Spleen (tissue), 11 donors: ENCODE measurements around the gene ALDH1L1. TPM values are rescaled to one million over a fixed set of nuclear protein-coding genes. Genes with fewer than 3 reads are reported as not detected.

Experiments used
- DNase-seq: peaks from one replicate; pipeline ENCODE4 v3.0.0-alpha.2; 2020
- H3K27ac ChIP-seq, 8 donors: fragments of 200-600 bp; sonication (generic) in 7 of 8; 1 replicate in 4 of 8; 2 replicates in 4 of 8; pipeline versions ENCODE4 v1.5.0 to v1.8.0; 2016 to 2021; ENCODE audit warnings: inconsistent platforms in 4 of 8, mild to moderate bottlenecking in 4 of 8, moderate library complexity in 1 of 8
- H3K27me3 ChIP-seq, 7 donors: fragments of 200-600 bp; sonication (generic) in 6 of 7; replicated peaks in 1 of 7; 1 replicate in 4 of 7; 2 replicates in 3 of 7; pipeline versions ENCODE4 v1.5.0 to v1.8.0; 2016 to 2021; ENCODE audit warnings: inconsistent platforms in 3 of 7, mild to moderate bottlenecking in 1 of 7
- H3K36me3 ChIP-seq, 6 donors: fragments of 200-600 bp; sonication (generic) in 5 of 6; 1 replicate in 4 of 6; 2 replicates in 2 of 6; pipeline versions ENCODE4 v1.5.0 to v1.8.0; 2016 to 2021; ENCODE audit warnings: inconsistent platforms in 2 of 6
- H3K4me1 ChIP-seq, 6 donors: fragments of 200-600 bp; sonication (generic) in 5 of 6; 1 replicate in 3 of 6; 2 replicates in 3 of 6; pipeline versions ENCODE4 v1.5.0 to v1.8.0; 2016 to 2021; ENCODE audit warnings: inconsistent platforms in 3 of 6
- H3K4me3 ChIP-seq, 8 donors: fragments of 200-600 bp; sonication (generic) in 7 of 8; 1 replicate in 4 of 8; 2 replicates in 4 of 8; pipeline versions ENCODE4 v1.5.0 to v1.8.0; 2016 to 2021; ENCODE audit warnings: inconsistent platforms in 4 of 8, mild to moderate bottlenecking in 4 of 8, moderate library complexity in 2 of 8
- H3K9me3 ChIP-seq, 8 donors: fragments of 200-600 bp; sonication (generic) in 7 of 8; 1 replicate in 4 of 8; 2 replicates in 4 of 8; pipeline versions ENCODE4 v1.5.0 to v1.8.0; 2016 to 2021; ENCODE audit warnings: inconsistent platforms in 4 of 8
- POLR2A ChIP-seq, 3 donors: fragments of 450-650 bp; IDR thresholded peaks; one replicate each; pipeline ENCODE4 v1.5.1; 2017; ENCODE audit warnings: antibody characterized with exemption in 3 of 3, mild to moderate bottlenecking in 1 of 3
- POLR2AphosphoS5 ChIP-seq, 3 donors: sonication (generic); formaldehyde crosslinking; IDR thresholded peaks; one replicate each; pipeline ENCODE4 v1.5.1; 2017; ENCODE audit warnings: antibody characterized with exemption in 3 of 3
- WGBS, 5 donors: extraction: QIAGEN DNeasy Blood & Tissue Kit in 3 of 5; methylation state at CpG; one replicate each; pipeline versions ENCODE4 v1.1.5 to v1.1.7; 2013 to 2018; 5-methylcytosine and 5-hydroxymethylcytosine counted together
- intact Hi-C: fragments of 100-400 bp; cut with DNase I; formaldehyde crosslinking; loops from one replicate; pipeline ENCODE4 v1.15.0; 2023; ENCODE audit warnings: low total_unique reads
- polyA plus RNA-seq, 3 donors: library from polyadenylated mRNA; stranded (reverse); fragments of 200-250 nt; gene quantifications; one replicate each; pipeline ENCODE4 v1.2.1, GENCODE V29; 2013
- total RNA-seq, 7 donors: library from RNA; depleted of rRNA in 3 of 7; stranded (reverse); fragments of >200 nt in 3 of 7; fragmentation: NEBNext Ultra II Directional in 4 of 7; extraction: Animal tissue kit (Norgen Biotek cat#: 25700) in 4 of 7; gene quantifications; one replicate each; pipeline versions ENCODE4 v1.1.0 to v1.2.1, GENCODE V29; 2016 to 2021
- TF ChIP-seq, protein P1 (sequence below), 11 experiments: fragments of 200-600 bp in 7 of 11; fragments of 450-650 bp in 4 of 11; sonication (generic) in 4 of 11; IDR thresholded peaks in 8 of 11; conservative IDR thresholded peaks in 3 of 11; 1 replicate in 7 of 11; 2 replicates in 4 of 11; pipeline versions ENCODE4 v1.4.0 to v1.8.0; 2016 to 2021; ENCODE audit warnings: antibody characterized with exemption in 11 of 11, inconsistent platforms in 4 of 11, mild to moderate bottlenecking in 1 of 11
- donor health status: healthy with polysubstance abuse.
- donor health status: DM: no; HTN: no; CAD: no; lungs with moderate emphysema.
- donor health status: DM: no; HTN: no; CAD: no.
- donor health status: Bipolar disorder and iron deficiency.
- donor health status: healthy.
- donor health status: DM: no; HTN: no; CAD: no.
- donor health status: DM: yes; HTN: yes; CAD: no.

ALDH1L1 gene
- total and polyA plus RNA-seq, 10 donors, result 0.09 to 1.3 (median 0.29) TPM; not detected in 3

DNA sequence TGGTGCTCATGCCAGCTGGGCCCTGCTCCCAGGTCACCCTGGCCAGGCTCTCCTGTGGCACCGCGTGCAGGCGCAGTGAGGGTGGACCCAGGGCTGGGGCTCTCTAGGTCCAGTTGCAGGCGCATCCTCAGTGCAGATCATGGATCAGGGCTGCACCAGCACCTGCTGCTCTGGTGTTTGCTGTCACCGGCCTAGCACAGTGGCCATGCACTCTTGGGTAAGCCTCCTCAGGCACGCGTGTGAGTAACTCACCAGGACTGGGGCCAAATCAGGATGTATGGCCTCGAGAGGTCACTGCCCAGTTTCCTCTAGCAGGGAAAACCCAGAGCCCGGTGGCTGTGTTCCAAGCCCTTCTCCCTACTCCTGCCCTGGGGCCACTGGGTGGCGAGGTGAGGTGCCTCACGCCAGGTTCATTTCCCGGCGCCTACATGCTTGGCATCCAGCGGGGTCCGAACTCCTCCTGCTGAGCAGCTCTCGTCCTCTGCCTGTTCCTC, 50.9 kb downstream of the ALDH1L1 start:
- peaks cover 0 to 21% (median 9%) of the 10 kb centered on the region in 6 donors for H3K4me1 ChIP-seq
- DNase-seq, result peak; percentile 80
- H3K9me3 ChIP-seq, result no peaks in the 10 kb centered on the region
- H3K27ac ChIP-seq, result no peak overlapping the region
- peaks cover 0 to 33% (median 0%) of the 10 kb centered on the region in 7 donors for H3K27me3 ChIP-seq
- WGBS, 5 donors, result 37 to 60% (median 53%) methylated on average over 8 to 16 of the region's 16 CpGs
- no peaks in the 10 kb centered on the region for H3K36me3 ChIP-seq
- TF ChIP-seq, protein P1, sequence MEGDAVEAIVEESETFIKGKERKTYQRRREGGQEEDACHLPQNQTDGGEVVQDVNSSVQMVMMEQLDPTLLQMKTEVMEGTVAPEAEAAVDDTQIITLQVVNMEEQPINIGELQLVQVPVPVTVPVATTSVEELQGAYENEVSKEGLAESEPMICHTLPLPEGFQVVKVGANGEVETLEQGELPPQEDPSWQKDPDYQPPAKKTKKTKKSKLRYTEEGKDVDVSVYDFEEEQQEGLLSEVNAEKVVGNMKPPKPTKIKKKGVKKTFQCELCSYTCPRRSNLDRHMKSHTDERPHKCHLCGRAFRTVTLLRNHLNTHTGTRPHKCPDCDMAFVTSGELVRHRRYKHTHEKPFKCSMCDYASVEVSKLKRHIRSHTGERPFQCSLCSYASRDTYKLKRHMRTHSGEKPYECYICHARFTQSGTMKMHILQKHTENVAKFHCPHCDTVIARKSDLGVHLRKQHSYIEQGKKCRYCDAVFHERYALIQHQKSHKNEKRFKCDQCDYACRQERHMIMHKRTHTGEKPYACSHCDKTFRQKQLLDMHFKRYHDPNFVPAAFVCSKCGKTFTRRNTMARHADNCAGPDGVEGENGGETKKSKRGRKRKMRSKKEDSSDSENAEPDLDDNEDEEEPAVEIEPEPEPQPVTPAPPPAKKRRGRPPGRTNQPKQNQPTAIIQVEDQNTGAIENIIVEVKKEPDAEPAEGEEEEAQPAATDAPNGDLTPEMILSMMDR (IDR thresholded peaks at IDR 0.05 in 8 of 11, conservative IDR thresholded peaks at IDR 0.05 in 3 of 11), result no peak
- peak; percentile 37 to 59 (median 57) for TF ChIP-seq POLR2AphosphoS5 (IDR thresholded peaks at IDR 0.05)
- H3K4me3 ChIP-seq, result no peak overlapping the region
- intact Hi-C loops, result no loop called here

DNA sequence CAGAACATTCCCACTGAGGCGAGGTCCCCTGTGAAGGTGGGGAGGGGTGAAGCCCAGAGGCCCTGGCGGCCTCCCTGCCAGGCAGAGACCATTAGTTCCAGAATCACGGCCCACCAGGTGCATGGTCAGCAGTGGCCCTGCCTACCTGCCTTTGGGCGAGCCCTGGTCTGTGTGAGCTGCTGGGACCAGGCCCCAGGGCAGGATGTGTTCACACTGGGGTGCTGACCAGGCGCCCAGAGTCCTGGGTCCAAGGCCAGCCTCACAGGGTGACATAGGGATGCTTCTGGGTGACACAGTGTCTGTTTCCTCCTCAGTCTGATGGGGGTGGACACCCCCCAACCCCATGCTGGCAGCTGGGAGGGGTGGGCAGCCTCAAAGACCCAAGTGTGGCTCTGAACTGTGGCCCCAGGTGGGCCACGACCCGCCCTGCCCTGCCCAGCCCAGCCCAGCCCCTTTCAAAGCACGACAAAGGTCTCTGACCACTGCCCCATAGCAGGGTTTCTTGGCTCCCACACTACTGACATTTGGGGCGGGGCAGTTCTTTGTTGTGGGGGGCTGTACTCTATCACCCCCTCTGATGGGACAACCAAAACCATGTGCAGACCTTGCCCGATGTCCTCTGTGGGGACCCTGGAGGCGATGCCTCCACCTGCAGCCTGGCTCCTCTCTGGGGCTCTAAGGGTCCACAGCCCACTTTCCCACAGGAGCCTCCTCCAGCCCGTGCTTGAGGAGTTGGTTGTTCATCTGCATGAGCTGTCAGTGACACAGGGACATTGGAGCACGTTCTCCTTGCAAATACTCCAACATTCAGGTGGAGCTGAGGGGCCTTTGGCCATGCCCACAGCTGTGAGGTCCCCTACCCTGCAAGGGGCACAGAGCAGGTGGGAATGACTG, 51.6 kb downstream of the ALDH1L1 start:
- WGBS, 5 donors, result 61 to 88% (median 84%) methylated on average over 4 to 13 of the region's 13 CpGs
- no peaks in the 10 kb centered on the region for H3K36me3 ChIP-seq
- intact Hi-C loops, result no loop called here
- peaks cover 0 to 16% (median 7%) of the 10 kb centered on the region in 6 donors for H3K4me1 ChIP-seq
- peak; percentile 56 for DNase-seq
- peaks cover 0 to 31% (median 0%) of the 10 kb centered on the region in 7 donors for H3K27me3 ChIP-seq
- H3K4me3 ChIP-seq, result no peak overlapping the region
- H3K9me3 ChIP-seq, result no peaks in the 10 kb centered on the region
- no peak for TF ChIP-seq POLR2A (IDR thresholded peaks at IDR 0.05)
- no peak for TF ChIP-seq POLR2AphosphoS5 (IDR thresholded peaks at IDR 0.05)
- TF ChIP-seq, protein P1 (IDR thresholded peaks at IDR 0.05 in 8 of 11, conservative IDR thresholded peaks at IDR 0.05 in 3 of 11), result no peak
- H3K27ac ChIP-seq, result no peak overlapping the region

DNA sequence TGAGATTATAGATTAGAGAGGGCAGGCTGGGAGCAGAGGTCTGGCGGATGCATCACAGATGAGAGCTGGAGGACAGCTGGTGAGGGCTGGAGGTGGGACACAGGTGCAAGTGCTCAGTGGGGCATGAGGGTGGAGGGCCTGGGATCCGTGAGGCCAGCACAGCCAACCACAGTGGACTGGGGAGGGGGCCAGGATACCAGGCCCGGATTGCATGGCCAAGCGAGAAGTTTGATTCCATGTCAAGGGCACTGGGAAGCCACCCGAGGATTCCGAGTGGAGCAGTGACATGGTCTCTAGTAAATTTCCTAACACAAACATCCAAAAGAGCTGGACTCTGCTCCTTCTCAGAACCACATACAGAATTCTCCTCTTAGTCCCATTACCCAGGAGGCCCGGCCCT, 52.5 kb downstream of the ALDH1L1 start:
- TF ChIP-seq POLR2AphosphoS5 (IDR thresholded peaks at IDR 0.05) (no peak), POLR2A (IDR thresholded peaks at IDR 0.05) (no peak)
- TF ChIP-seq, protein P1 (IDR thresholded peaks at IDR 0.05 in 8 of 11, conservative IDR thresholded peaks at IDR 0.05 in 3 of 11), result no peak
- Histone ChIP-seq H3K9me3 (no peaks in the 10 kb centered on the region), H3K4me3 (no peak overlapping the region), H3K4me1 (peaks cover 0 to 16% (median 7%) of the 10 kb centered on the region in 6 donors), H3K36me3 (no peaks in the 10 kb centered on the region), H3K27me3 (peaks cover 0 to 26% (median 0%) of the 10 kb centered on the region in 7 donors), H3K27ac (no peak overlapping the region)
- DNase-seq, result peak; percentile 58
- intact Hi-C loops, result no loop called here
- whole genome bisulfite sequencing, 5 donors, result 75 to 88% (median 86%) methylated on average over 7 of the region's 7 CpGs

DNA sequence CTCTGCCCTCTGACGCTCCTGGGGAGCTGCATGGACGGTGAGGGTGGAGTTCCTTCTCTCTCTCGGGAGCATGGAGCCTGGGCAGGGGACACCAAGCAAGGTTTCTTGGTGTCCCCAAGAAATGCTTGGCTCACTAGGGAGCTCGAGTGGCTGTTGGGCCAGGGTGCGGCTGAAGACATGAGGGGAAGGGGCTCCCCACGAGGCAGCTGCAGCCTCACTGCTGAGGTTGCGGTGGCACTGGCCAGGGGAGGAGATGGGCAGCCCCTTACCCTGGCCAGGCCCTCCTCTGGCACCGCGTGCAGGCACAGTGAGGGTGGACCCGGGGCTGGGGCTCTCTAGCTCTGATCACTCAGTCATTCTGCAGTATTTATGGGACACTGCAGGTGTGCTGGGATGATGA, 52.9 kb downstream of the ALDH1L1 start:
- no peak overlapping the region for H3K4me3 ChIP-seq
- H3K27me3 ChIP-seq, result peaks cover 0 to 22% (median 0%) of the 10 kb centered on the region in 7 donors
- intact Hi-C loops, result no loop called here
- TF ChIP-seq POLR2A (IDR thresholded peaks at IDR 0.05) (no peak), POLR2AphosphoS5 (IDR thresholded peaks at IDR 0.05) (no peak)
- TF ChIP-seq, protein P1 (IDR thresholded peaks at IDR 0.05 in 8 of 11, conservative IDR thresholded peaks at IDR 0.05 in 3 of 11), result no peak
- H3K27ac ChIP-seq, result no peak overlapping the region
- H3K9me3 ChIP-seq, result no peaks in the 10 kb centered on the region
- no peaks in the 10 kb centered on the region for H3K36me3 ChIP-seq
- peak; percentile 56 for DNase-seq
- WGBS, 5 donors, result 76 to 88% (median 81%) methylated on average over 4 to 10 of the region's 10 CpGs
- peaks cover 0 to 16% (median 7%) of the 10 kb centered on the region in 6 donors for H3K4me1 ChIP-seq
